PC-9 (cell line): ENCODE measurements around the gene GPR26.

Experiments
- EZH2 ChIP-seq: fragments of 200-600 bp; sonication (generic); IDR thresholded peaks from 2 replicates; pipeline ENCODE4 v1.8.0; 2017; ENCODE audit warnings: antibody characterized with exemption, low read depth
- TF ChIP-seq, protein P1 (sequence below): fragments of 200-600 bp; sonication (generic); conservative IDR thresholded peaks from 2 replicates; pipeline ENCODE4 v1.6.1; 2017; ENCODE audit warnings: mixed run types, antibody characterized with exemption, mild to moderate bottlenecking, moderate library complexity

GRCh38 chr10:123621492-123621891, 44.7 kb upstream of the GPR26 start:
- TF ChIP-seq, protein P1, sequence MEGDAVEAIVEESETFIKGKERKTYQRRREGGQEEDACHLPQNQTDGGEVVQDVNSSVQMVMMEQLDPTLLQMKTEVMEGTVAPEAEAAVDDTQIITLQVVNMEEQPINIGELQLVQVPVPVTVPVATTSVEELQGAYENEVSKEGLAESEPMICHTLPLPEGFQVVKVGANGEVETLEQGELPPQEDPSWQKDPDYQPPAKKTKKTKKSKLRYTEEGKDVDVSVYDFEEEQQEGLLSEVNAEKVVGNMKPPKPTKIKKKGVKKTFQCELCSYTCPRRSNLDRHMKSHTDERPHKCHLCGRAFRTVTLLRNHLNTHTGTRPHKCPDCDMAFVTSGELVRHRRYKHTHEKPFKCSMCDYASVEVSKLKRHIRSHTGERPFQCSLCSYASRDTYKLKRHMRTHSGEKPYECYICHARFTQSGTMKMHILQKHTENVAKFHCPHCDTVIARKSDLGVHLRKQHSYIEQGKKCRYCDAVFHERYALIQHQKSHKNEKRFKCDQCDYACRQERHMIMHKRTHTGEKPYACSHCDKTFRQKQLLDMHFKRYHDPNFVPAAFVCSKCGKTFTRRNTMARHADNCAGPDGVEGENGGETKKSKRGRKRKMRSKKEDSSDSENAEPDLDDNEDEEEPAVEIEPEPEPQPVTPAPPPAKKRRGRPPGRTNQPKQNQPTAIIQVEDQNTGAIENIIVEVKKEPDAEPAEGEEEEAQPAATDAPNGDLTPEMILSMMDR: no peak
- TF ChIP-seq EZH2: no peak
